ENCODE data around the gene SERPIND1. TPM values are rescaled to one million over a fixed set of nuclear protein-coding genes. Genes with fewer than 3 reads are reported as not detected.

Gene SERPIND1
- total and polyA plus RNA-seq, 10 of the 15 experiments (the other 5 are each of a cell fraction or from before 2014, with no cell fraction given) = 0.08 to 0.85 (median 0.38) TPM; not detected in 1

DNA sequence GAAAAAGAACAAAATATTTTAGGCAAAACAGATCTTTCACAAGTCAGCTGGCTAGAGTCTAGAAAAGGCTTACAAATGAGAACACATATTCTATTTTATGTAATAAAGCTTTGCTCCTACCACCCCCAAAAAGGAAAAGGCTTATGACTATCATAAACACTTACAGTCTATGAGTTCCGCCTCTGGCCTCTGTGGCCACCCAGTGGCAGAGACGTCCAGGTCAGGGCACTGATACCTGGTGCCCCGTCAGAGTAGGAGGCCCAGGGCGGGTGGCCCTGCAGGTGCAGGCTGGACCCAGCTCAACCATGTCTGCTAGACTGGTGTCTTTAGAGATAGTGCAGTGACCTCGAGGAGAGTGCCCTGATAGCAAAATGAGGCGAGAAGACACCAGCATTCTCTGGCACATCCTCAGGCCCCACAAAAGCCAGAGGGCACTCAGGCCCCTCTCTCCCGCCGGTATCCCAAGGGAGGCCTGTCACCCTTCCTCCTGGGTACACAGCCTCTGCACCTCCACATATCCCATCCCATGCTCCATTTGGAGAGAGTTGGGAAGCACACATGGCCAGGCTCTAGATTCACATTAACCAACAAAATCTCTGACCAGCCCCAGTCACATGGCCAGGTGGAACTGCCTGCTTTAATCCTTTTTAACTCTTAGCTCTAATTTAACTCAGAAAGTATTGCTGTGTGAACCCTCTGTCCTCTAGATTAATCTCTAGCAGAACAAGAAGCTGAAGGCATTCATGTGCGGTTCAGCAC lies 27.3 kb upstream of the SERPIND1 start (continued):
- TF ChIP-seq, protein P1, sequence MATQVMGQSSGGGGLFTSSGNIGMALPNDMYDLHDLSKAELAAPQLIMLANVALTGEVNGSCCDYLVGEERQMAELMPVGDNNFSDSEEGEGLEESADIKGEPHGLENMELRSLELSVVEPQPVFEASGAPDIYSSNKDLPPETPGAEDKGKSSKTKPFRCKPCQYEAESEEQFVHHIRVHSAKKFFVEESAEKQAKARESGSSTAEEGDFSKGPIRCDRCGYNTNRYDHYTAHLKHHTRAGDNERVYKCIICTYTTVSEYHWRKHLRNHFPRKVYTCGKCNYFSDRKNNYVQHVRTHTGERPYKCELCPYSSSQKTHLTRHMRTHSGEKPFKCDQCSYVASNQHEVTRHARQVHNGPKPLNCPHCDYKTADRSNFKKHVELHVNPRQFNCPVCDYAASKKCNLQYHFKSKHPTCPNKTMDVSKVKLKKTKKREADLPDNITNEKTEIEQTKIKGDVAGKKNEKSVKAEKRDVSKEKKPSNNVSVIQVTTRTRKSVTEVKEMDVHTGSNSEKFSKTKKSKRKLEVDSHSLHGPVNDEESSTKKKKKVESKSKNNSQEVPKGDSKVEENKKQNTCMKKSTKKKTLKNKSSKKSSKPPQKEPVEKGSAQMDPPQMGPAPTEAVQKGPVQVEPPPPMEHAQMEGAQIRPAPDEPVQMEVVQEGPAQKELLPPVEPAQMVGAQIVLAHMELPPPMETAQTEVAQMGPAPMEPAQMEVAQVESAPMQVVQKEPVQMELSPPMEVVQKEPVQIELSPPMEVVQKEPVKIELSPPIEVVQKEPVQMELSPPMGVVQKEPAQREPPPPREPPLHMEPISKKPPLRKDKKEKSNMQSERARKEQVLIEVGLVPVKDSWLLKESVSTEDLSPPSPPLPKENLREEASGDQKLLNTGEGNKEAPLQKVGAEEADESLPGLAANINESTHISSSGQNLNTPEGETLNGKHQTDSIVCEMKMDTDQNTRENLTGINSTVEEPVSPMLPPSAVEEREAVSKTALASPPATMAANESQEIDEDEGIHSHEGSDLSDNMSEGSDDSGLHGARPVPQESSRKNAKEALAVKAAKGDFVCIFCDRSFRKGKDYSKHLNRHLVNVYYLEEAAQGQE (IDR thresholded peaks at IDR 0.05; ENCODE audit: low read depth, low read length) = no peak
- TF ChIP-seq KAT2A (conservative IDR thresholded peaks at IDR 0.05; ENCODE audit: control insufficient read depth, low read depth, low read length) = no peak
- no peak for TF ChIP-seq STAT1 (conservative IDR thresholded peaks at IDR 0.05)
- no peak for TF ChIP-seq KLF5 (IDR thresholded peaks at IDR 0.05; ENCODE audit: partially characterized antibody)
- TF ChIP-seq BMI1 (IDR thresholded peaks at IDR 0.05; ENCODE audit: borderline replicate concordance) = no peak
- no peak for TF ChIP-seq SPI1 (IDR thresholded peaks at IDR 0.05; ENCODE audit: borderline replicate concordance, insufficient read depth, low read depth, low read length)
- no peak for TF ChIP-seq DPF2 (IDR thresholded peaks at IDR 0.05)
- no peak for TF ChIP-seq FOS (IDR thresholded peaks at IDR 0.05; ENCODE audit: borderline replicate concordance, extremely low read depth, insufficient read length)

DNA sequence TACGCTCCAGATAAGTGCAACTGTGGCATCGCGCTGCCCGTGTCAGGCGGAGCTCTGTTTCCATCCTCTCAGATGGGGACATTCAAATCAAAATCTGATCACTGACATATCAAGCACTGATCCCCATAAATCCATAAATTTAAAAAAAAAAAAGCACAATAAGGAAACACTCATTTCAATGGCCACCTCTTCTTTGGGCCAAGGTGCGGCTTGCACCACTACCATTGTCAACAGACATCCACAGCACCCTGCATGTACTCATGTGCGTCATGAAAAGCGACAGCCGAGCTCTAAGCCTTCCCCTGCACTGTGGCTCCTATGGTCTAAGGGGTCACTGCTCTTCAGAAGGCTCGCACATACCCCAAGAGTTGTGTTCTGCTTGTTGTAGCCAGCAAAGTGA lies 26.7 kb upstream of the SERPIND1 start:
- in situ Hi-C loops (cut with MboI) = no loop called here
- ATAC-seq = no peak
- H3K4me1 ChIP-seq (ENCODE audit: control insufficient read depth, insufficient read depth, low read length) = peaks cover 50% of the 10 kb centered on the region
- CTCF ChIA-PET = interaction anchor here (1.8 to 3.0 kb wide), 2 partner anchors 37 to 40 kb away, joined by 3 to 19 read pairs; no protein-coding TSS in a partner anchor
- no TSS peak for BruUV-seq (replicated peaks)
- no peak overlapping the region for H3K4me3 ChIP-seq
- H3K9me3 ChIP-seq (replicated peaks; ENCODE audit: control insufficient read depth, insufficient read depth, low read length) = no peaks in the 10 kb centered on the region
- no peak for FAIRE-seq
- no peaks in the 10 kb centered on the region for H3K79me2 ChIP-seq (ENCODE audit: control insufficient read depth, insufficient read depth, low read length)
- H4K20me1 ChIP-seq (ENCODE audit: control insufficient read depth, insufficient read depth) = no peaks in the 10 kb centered on the region
- peaks cover 7 to 31% of the 10 kb centered on the region in 2 experiments for H3K36me3 ChIP-seq (ENCODE audit: control insufficient read depth in 2 of 2, insufficient read depth in 2 of 2, low read length in 1 of 2)
- H3K27me3 ChIP-seq (replicated peaks in 1 of 2; ENCODE audit: control insufficient read depth in 2 of 2, insufficient read depth in 2 of 2, low read length in 1 of 2) = no peaks in the 10 kb centered on the region
- SMC1A ChIA-PET (ENCODE audit: uncharacterized antibody, unreplicated experiment) = no interaction called here
- 95% methylated on average over 10 of the region's 10 CpGs for WGBS (ENCODE audit: insufficient coverage, insufficient replicate concordance, low lambda C conversion rate, missing lambda C conversion rate)
- no peak overlapping the region for H2AFZ ChIP-seq (ENCODE audit: control insufficient read depth, low read depth, low read length)
- RAD21 ChIA-PET (ENCODE audit: unreplicated experiment) = no interaction called here
- no peak overlapping the region for H3K27ac ChIP-seq (ENCODE audit: control insufficient read depth, insufficient read depth)
- no peak overlapping the region for H3K4me2 ChIP-seq (ENCODE audit: control insufficient read depth, insufficient read depth)
- intact Hi-C loops (cut with micrococcal nuclease; ENCODE audit: unreplicated experiment) = no loop called here
- DNase-seq (ENCODE audit: low read depth, low spot score) = no peak
- POLR2A ChIA-PET = no interaction called here
- no peak overlapping the region for H3K9ac ChIP-seq (ENCODE audit: control insufficient read depth, insufficient read depth, low read length)
- TF ChIP-seq EZH2 (IDR thresholded peaks at IDR 0.05; ENCODE audit: borderline replicate concordance, control insufficient read depth, low read depth, low read length) (no peak), PAX5 (IDR thresholded peaks at IDR 0.05; ENCODE audit: borderline replicate concordance, low read depth, low read length) (no peak), E2F8 (IDR thresholded peaks at IDR 0.05; ENCODE audit: low read depth, partially characterized antibody) (no peak), POLR2AphosphoS5 (IDR thresholded peaks at IDR 0.05; ENCODE audit: low read length) (no peak), POU2F2 (IDR thresholded peaks at IDR 0.05; ENCODE audit: borderline replicate concordance, low read depth, low read length) (no peak), YY1 (IDR thresholded peaks at IDR 0.05; ENCODE audit: low read depth, low read length) (no peak)
- TF ChIP-seq, protein P2, sequence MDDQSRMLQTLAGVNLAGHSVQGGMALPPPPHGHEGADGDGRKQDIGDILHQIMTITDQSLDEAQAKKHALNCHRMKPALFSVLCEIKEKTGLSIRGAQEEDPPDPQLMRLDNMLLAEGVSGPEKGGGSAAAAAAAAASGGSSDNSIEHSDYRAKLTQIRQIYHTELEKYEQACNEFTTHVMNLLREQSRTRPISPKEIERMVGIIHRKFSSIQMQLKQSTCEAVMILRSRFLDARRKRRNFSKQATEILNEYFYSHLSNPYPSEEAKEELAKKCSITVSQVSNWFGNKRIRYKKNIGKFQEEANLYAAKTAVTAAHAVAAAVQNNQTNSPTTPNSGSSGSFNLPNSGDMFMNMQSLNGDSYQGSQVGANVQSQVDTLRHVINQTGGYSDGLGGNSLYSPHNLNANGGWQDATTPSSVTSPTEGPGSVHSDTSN (IDR thresholded peaks at IDR 0.05; ENCODE audit: insufficient replicate concordance, low read depth, low read length) = no peak

All from GM12878 (cell line).